SJSA1 (cell line): ENCODE data around the gene AGPAT3. TPM values are rescaled to one million over a fixed set of nuclear protein-coding genes. Genes with fewer than 3 reads are reported as not detected.
A peak's percentile ranks its signal among the peaks of the same experiment; 100 is the strongest.

Source experiments
- DNase-seq, 2 experiments: peaks; one replicate each; pipeline ENCODE4 v3.0.0-alpha.2; 2015 to 2020; ENCODE audit warnings: low spot score in 2 of 2, low read depth in 1 of 2
- H3K27ac ChIP-seq: fragments of 250-450 bp; sonication (Bioruptor Pico); 2 replicates; pipeline ENCODE4 v1.5.1; 2020; ENCODE audit warnings: mild to moderate bottlenecking, moderate library complexity
- H3K27me3 ChIP-seq: fragments of 250-450 bp; sonication (Bioruptor Pico); replicated peaks from 2 replicates; pipeline ENCODE4 v1.5.1; 2020; ENCODE audit warnings: mild to moderate bottlenecking, moderate library complexity
- H3K36me3 ChIP-seq: fragments of 250-450 bp; sonication (Bioruptor Pico); 2 replicates; pipeline ENCODE4 v1.5.1; 2020; ENCODE audit warnings: mild to moderate bottlenecking
- H3K4me1 ChIP-seq: fragments of 250-450 bp; sonication (Bioruptor Pico); replicated peaks from 2 replicates; pipeline ENCODE4 v1.6.1; 2021; ENCODE audit warnings: mild to moderate bottlenecking
- H3K4me3 ChIP-seq: fragments of 250-450 bp; sonication (Bioruptor Pico); 2 replicates; pipeline ENCODE4 v1.5.1; 2020; ENCODE audit warnings: mild to moderate bottlenecking
- H3K9me3 ChIP-seq: fragments of 250-450 bp; sonication (Bioruptor Pico); replicated peaks from 2 replicates; pipeline ENCODE4 v1.5.1; 2020; ENCODE audit warnings: mild to moderate bottlenecking
- total RNA-seq: library from RNA; depleted of rRNA; stranded (reverse); fragments of >200 nt; shearing (Covaris generic); gene quantifications from 2 replicates; pipeline ENCODE4 v1.2.3, GENCODE V29; 2014

The AGPAT3 gene
- total RNA-seq, 1 experiment from 2014 or later, result 66.9 TPM

GRCh38 chr21:43997766-43998742, 133.0 kb downstream of the AGPAT3 start:
- Histone ChIP-seq H3K4me3 (no peak overlapping the region), H3K4me1 (no peaks in the 10 kb centered on the region), H3K36me3 (no peaks in the 10 kb centered on the region), H3K27me3 (no peaks in the 10 kb centered on the region; the same call in 1 of the 2 replicates), H3K9me3 (no peaks in the 10 kb centered on the region), H3K27ac (no peak overlapping the region)
- no peak for DNase-seq

- Histone ChIP-seq H3K9me3 (no peaks in the 10 kb centered on the region), H3K27ac (no peak overlapping the region), H3K36me3 (no peaks in the 10 kb centered on the region), H3K27me3 (no peaks in the 10 kb centered on the region; the same call in 1 of the 2 replicates), H3K4me1 (no peaks in the 10 kb centered on the region; the same call in 1 of the 2 replicates), H3K4me3 (no peak overlapping the region)
- DNase-seq, result no peak
Measured at GRCh38 chr21:44000360-44000759, 135.3 kb downstream of the AGPAT3 start.

- Histone ChIP-seq H3K9me3 (no peaks in the 10 kb centered on the region), H3K4me1 (peaks cover 15% of the 10 kb centered on the region), H3K27ac (no peak overlapping the region), H3K27me3 (no peaks in the 10 kb centered on the region; the same call in 1 of the 2 replicates), H3K36me3 (no peaks in the 10 kb centered on the region), H3K4me3 (no peak overlapping the region)
- no peak for DNase-seq
Measured at GRCh38 chr21:44002511-44002910, 137.5 kb downstream of the AGPAT3 start.

GRCh38 chr21:44003307-44003966, 138.4 kb downstream of the AGPAT3 start:
- Histone ChIP-seq H3K9me3 (no peaks in the 10 kb centered on the region), H3K4me1 (peaks cover 15% of the 10 kb centered on the region), H3K36me3 (no peaks in the 10 kb centered on the region), H3K27me3 (no peaks in the 10 kb centered on the region; the same call in 1 of the 2 replicates), H3K4me3 (no peak overlapping the region), H3K27ac (no peak overlapping the region)
- no peak for DNase-seq

- H3K27ac ChIP-seq, result no peak overlapping the region
Measured at GRCh38 chr21:44005071-44005470, 140.0 kb downstream of the AGPAT3 start.

GRCh38 chr21:44005593-44005992, 140.6 kb downstream of the AGPAT3 start:
- Histone ChIP-seq H3K9me3 (no peaks in the 10 kb centered on the region), H3K4me3 (no peak overlapping the region)

More at GRCh38 chr21:44005071-44005470, 140.0 kb downstream of the AGPAT3 start:
- Histone ChIP-seq H3K4me1 (peaks cover 15% of the 10 kb centered on the region), H3K36me3 (no peaks in the 10 kb centered on the region), H3K27me3 (no peaks in the 10 kb centered on the region), H3K4me3 (no peak overlapping the region), H3K9me3 (no peaks in the 10 kb centered on the region)
- DNase-seq, result no peak

GRCh38 chr21:44006017-44006619, 141.1 kb downstream of the AGPAT3 start:
- peak; percentile 55 to 67 for DNase-seq
- Histone ChIP-seq H3K36me3 (no peaks in the 10 kb centered on the region), H3K9me3 (no peaks in the 10 kb centered on the region), H3K4me1 (peaks cover 18% of the 10 kb centered on the region), H3K4me3 (no peak overlapping the region), H3K27me3 (no peaks in the 10 kb centered on the region), H3K27ac (no peak overlapping the region; the same call in 1 of the 2 replicates)

More at GRCh38 chr21:44005593-44005992, 140.6 kb downstream of the AGPAT3 start:
- H3K27me3 ChIP-seq, result no peaks in the 10 kb centered on the region
- H3K4me1 ChIP-seq, result peaks cover 15% of the 10 kb centered on the region
- no peak overlapping the region for H3K27ac ChIP-seq
- no peaks in the 10 kb centered on the region for H3K36me3 ChIP-seq
- DNase-seq, result no peak

GRCh38 chr21:44006656-44007055, 141.6 kb downstream of the AGPAT3 start:
- no peak overlapping the region for H3K4me3 ChIP-seq
- H3K36me3 ChIP-seq, result peaks cover under 1% of the 10 kb centered on the region
- H3K27ac ChIP-seq, result no peak overlapping the region; the same call in 1 of the 2 replicates
- H3K4me1 ChIP-seq, result peaks cover 22% of the 10 kb centered on the region
- DNase-seq, result no peak
- no peaks in the 10 kb centered on the region for H3K27me3 ChIP-seq
- no peaks in the 10 kb centered on the region for H3K9me3 ChIP-seq

GRCh38 chr21:44010429-44010828, 145.4 kb downstream of the AGPAT3 start:
- H3K27ac ChIP-seq, result no peak overlapping the region
- peaks cover 37% of the 10 kb centered on the region for H3K4me1 ChIP-seq

GRCh38 chr21:44011123-44011522, 146.1 kb downstream of the AGPAT3 start:
- peak overlapping the region; percentile 100 for H3K4me3 ChIP-seq
- DNase-seq, result no peak
- H3K4me1 ChIP-seq, result peaks cover 30% of the 10 kb centered on the region
- H3K27ac ChIP-seq, result no peak overlapping the region
- H3K27me3 ChIP-seq, result no peaks in the 10 kb centered on the region
- H3K9me3 ChIP-seq, result no peaks in the 10 kb centered on the region; the same call in 1 of the 2 replicates
- peaks cover 15% of the 10 kb centered on the region for H3K36me3 ChIP-seq

More at GRCh38 chr21:44010429-44010828, 145.4 kb downstream of the AGPAT3 start:
- Histone ChIP-seq H3K4me3 (no peak overlapping the region), H3K27me3 (no peaks in the 10 kb centered on the region), H3K36me3 (peaks cover 15% of the 10 kb centered on the region), H3K9me3 (no peaks in the 10 kb centered on the region; the same call in 1 of the 2 replicates)
- DNase-seq, result no peak

GRCh38 chr21:44011579-44012473, 146.8 kb downstream of the AGPAT3 start, which contains the start of gene TRAPPC10:
Gene TRAPPC10 (plus strand): TSS chr21:44012309. CDS start chr21:44012494, 185 bp downstream.
- peak within 1 kb of the TSS; percentile 93 for H3K27ac ChIP-seq
- peak; percentile 81 to 82 for DNase-seq
- H3K36me3 ChIP-seq, result peaks cover 15% of the 10 kb centered on the region
- H3K4me3 ChIP-seq, result peak within 1 kb of the TSS; percentile 100
- no peaks in the 10 kb centered on the region for H3K27me3 ChIP-seq
- peaks cover 23% of the 10 kb centered on the region for H3K4me1 ChIP-seq
- H3K9me3 ChIP-seq, result no peaks in the 10 kb centered on the region; the same call in 1 of the 2 replicates

GRCh38 chr21:44012474-44013379, 147.7 kb downstream of the AGPAT3 start:
- no peaks in the 10 kb centered on the region for H3K27me3 ChIP-seq
- peak overlapping the region; percentile 93 for H3K27ac ChIP-seq
- no peaks in the 10 kb centered on the region; the same call in 1 of the 2 replicates for H3K9me3 ChIP-seq
- H3K36me3 ChIP-seq, result peaks cover 18% of the 10 kb centered on the region
- peak overlapping the region; percentile 100 for H3K4me3 ChIP-seq
- H3K4me1 ChIP-seq, result peaks cover 22% of the 10 kb centered on the region
- DNase-seq, result peak in 1 of 2 experiments; percentile 41
